Suppressor macrophage (primary cell): ENCODE results near the gene CREB5.

Source experiments
- DNase-seq, 4 experiments: peaks; one replicate each; pipeline ENCODE4 v3.0.0-alpha.2; 2020 to 2022

The CREB5 gene

DNA sequence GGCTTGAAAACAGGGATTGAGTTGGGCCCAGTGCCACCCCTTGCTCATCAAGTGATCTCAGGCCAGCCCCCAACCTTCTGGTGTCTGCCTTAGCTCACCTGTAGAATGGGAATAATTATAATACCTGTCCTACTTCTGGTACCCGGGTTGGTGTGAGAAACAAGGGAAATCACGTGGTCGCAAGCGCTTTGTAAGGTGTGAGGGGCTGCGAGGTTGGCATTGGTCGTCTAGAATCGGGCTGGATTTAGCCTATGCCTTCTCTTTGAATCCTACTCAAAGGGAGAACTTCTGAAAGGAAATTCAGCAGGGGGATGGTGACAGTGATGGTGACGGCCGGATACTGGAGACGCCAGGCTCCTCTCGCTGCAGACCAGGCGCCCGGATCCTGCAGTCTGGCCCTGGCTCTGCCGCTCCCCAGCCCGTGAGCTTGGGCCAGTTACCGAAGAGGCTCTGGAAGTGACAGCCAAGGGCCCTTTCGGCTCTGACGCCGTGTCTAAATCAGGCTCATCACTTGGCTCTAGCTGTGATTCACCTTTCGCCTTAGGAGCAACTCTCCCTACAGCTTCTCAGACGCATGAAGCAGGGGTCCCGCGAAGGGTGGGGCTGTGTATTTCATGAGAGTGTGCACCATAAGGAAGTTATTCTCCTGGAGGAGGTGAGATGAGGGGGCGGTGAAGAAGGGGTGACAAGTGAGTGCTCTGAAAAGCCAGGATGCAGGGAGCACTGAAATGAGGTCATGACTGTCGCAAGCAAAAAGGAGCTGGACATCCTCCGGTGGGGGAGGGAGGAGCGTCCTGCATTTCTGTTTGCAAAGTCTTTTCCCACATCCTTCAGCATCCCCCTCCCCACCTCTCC is 4.0 kb upstream of the CREB5 start:
- DNase-seq = peak in 3 of 4 experiments; percentile 63 to 80 (median 64)

DNA sequence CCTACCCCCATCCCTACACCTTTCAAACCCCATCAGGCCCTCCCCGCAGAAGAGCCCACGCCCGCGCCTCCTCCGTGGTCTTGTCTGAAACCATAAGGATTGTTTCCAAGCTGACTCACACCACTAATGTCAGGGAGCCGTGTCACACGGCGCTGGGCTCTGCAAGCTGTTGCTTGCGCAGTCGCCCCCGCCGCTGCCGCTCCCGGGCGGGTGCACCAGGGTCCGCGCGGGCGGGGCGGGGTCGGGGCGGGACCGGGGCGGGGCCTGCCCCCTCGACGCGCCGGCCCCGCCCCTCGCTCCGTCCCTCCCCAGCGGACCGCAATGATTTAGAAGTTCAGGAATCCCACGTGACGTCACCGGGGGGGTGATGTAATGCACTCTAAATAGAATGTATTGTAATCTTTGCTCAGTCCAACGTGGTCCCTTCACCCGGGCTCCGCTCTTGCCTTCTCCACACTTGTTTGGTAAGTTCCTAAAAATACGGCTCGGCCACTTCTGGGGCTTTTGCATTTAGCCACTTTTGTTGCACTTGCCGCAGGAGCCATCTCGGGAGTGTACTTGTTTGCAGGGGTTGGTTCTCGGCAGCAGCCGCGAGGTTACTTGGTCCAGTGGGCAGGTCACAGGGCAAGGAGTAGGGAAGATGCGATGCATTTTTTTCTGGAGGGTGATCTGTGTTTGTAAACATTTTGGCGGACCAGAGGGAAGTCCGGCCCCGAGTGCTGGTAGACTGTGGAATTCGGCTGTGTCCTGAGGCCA is 3.2 kb upstream of the CREB5 start:
- peak; percentile 96 to 99 (median 98) for DNase-seq

DNA sequence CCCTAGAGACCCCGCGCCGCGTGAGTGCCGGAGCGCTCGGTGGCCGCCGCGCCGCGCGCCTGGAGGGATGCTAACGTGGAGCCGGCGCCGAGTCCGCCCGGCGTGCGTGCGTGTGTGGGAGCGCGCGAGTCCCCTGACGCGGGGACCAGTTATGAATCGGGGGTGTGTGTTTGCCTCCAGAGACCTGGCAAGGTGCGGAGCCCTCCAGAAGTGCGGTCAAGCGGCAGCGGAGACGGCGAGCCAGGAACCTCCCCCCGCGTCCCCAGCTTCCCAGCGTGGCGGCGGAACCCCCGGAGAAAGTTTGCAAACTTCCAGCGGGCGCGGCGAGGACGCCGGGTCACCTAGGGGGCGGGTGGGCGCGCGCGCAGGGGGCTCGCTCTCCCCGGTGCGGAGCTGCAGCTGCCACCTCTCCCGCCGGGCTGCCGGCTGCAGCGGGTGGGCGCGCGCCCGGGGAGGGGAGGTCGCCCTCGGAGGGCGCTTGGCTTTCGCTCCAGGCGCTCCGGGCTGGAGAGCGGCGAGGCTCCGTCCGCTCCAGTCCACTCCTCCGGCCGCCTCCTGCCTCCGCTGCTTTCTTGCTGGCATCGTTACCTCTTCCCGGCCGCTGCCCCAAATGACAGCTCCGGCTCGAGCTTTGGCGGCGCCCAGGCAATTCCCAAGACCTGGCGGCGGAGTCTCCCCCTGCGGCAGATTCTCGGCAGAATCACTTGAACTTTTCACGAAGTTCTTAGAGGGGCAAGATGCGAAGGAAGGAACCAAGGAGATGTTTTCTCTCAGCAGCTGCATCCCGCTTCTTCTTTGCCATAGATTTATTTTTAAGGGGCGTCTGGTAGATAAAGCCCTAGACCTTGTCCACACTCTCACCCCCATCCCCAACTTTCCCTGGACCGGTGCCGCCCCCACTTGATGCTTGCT is 2.3 kb upstream of the CREB5 start:
- DNase-seq = peak; percentile 32 to 57 (median 34)

DNA sequence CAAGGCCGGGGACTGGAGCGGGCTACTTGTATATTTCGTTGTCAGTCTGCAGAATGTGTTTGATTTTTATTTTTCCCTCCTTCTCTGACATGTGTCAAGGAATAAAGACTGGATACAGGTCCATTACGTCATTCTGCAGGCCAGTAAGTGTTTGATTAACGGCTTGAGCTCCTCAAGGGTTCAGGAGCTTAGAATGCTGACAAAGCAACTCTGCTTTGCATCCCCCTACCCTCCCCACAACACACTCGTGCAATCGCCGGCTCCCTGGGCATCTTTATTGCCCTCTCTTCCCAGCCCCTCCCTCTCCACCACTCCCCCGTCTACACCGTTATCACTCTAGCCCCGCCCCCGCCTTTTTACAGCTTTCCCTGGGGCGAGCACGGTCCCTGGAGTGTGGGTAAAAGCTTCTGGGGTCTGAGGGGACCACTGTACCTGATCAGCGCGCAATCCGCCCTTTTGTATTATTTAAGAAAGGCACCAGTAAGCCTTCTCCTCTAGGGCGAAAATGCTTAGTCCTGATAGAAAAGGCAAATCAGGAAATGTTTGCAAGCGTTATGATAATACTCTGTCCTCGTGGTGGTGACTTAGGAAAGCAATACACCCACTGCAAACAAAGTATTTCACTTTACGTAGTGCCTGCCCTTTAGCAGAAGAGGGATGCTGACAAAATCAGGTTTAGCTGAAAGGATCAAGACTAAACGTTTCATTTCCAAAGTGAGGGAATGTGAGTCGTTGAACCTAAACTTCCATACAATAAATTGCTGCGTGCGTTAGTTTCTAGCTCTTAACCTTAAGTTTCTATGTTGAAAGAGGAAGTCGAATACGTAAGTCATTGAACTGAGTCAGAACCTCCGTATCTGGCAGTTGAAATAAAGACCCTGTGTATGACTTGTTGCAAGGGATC is 1.4 kb upstream of the CREB5 start:
- DNase-seq = peak; percentile 59 to 90 (median 77)

DNA sequence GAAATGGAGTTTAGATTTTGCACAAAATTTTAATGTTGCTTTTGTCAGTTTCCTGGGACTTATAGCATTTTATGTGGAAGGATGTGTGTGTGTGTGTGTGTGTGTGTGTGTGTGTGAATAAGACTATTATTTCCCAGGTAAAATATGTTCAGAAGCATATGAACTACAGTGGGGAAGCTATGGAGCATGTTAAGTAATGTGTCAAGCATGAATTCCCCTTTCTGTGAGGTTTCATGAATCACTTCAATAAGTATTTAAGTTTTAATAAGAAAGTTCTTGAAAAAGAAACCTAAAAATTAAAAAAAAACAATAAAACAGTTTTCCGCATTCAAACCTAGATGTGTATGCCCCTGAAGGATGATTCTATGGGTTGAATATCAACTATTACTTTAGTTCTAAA is 693 bp downstream of the CREB5 start:
- DNase-seq = peak in 2 of 4 experiments; percentile 31

DNA sequence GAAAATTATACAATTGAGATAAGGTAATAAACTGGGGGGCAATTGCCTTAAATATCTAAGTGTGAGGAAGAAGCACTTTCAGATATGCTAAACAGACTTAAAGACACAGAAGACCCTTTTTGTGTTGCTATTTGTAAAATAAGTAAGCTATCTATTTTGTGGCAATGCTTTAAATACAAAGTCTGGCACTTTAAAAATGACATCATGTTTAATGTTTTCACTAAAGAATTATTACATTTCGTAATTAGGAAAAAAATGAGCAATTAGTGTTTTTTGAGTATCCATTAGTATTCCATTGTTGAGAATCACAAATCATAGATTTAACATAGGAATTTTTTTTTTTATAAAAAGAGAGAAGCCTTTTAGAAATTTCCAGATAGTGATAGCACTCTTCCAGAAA is 2.1 kb downstream of the CREB5 start:
- DNase-seq = no peak

DNA sequence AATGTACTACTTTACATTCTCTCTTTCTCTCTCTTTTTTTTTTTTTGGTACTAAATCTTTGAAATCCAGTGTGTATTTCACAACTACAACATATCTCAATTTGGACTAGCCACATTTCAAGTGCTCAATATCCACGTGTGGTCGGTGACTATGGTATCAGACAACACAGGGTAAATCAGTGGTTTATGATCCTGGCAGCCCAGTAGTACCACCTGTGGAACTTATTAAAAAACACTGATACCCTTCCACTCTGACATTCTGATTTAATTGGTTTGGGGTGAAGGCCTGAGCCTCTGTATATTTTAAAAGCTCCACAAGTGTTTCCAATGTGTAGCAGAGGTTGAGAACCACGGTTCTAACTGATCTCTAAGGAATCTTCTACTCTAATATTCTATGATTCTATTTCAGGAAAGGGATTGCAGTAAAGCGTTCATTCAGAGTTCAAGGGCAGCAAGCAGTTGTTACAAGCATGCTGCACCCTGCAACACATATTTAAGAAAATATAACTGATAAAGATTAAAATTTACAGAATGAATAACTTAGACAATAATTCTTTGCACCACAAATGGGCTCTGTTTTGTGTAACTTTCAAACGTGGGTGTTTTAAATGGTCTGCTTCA is 5.1 kb downstream of the CREB5 start:
- no peak for DNase-seq

DNA sequence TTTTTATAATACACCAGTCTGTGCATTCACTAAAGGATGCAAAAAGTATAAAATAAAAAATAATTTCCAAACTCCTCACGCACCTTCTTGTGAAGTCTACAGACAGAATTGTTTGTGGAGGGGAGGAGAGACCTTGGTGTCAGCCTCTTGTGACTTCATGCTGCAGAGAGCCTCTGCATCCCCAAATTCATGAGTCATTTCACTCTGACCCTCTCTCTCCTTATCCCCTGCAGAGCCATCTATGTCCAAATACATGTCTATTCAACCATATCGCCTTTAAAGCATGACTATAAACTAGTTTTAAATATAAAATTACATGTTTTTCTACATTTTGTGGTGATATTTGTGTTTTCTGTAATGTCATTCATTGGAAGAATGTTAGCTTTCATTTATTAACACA is 6.0 kb downstream of the CREB5 start:
- peak in 1 of 4 experiments; percentile 10 for DNase-seq

DNA sequence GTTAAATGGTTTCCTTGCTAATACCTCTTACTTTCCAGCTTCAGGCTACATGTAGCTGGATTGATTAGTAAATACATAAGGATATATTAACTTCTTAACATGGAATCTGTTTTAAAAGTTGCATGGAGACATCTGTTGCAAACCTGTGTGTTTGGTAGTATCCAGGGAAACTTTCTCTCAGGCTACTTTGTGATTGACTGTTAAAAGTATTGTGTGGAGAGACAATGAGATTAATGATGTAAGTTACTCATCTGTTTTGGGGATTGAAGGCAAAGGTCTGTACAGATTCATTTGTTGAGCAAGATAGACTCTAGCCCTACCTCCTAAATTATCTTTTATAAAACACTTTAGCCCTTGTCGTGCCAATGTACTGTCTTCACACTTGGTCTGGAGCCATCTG is 6.6 kb downstream of the CREB5 start:
- no peak for DNase-seq

DNA sequence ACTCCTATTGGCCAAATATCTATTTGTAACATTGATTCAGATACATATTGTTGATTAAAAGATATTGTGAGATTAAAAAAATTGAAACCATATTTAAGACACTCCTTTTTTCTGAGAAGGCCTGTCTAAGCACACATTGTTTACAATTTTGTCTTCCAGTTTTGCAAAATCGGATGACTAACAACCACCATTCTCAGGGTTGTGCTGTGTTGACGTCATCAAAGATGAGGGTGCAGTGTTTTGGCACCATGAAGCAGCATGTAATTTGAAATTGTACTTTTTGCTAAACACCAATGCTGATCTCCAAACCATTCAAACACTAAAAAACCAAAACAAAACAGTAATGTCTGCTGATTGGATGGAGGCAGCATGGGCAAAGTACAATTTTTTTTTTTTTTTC is 7.4 kb downstream of the CREB5 start:
- DNase-seq = peak; percentile 42 to 72 (median 59)

DNA sequence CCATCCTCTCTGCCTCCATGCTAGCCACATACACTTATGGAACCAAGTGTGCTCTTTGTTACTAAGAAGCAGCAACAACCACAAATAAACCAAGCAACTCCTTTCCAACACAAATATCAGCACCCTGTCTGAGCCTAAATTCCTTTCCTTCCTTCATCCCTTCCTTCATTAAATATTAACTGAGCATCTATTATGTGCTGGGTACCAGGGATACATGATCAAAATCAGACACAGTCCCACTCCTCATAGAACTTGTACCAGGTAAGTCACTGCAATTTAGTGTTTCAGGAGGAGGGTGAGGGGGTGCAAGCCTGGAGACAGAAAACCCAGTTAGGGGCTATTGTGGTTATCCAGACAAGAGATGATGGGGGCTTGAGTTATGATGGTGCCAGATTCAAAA is 10.8 kb downstream of the CREB5 start:
- DNase-seq = no peak

DNA sequence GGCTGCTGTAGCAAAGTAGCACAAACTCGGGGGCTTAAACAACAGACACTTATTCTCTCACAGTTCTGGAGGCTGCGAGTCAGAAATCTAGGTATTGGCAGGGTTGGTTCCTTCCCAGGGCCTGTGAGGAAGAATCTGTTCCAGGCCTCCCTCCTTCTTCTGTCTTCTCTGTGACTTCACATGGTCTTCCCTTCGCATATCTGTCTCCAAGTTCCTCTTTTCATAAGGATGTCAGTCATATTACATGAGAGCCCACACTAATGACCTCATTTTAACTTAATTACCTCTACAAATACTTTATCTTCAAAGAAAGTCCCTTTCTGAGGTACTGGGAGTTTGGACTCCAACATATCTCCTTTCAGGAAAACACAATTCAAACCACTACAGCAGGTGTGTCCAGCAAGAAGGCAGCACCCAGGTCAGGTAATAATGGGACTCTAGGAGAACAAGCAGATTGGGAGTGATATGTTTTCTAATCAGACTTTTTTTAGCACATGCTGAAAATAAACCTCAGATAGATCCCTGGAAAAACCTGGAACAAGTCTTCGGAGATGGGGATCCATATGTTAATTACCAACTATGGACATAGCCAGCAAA is 11.7 kb downstream of the CREB5 start:
- peak; percentile 30 to 78 (median 59) for DNase-seq

DNA sequence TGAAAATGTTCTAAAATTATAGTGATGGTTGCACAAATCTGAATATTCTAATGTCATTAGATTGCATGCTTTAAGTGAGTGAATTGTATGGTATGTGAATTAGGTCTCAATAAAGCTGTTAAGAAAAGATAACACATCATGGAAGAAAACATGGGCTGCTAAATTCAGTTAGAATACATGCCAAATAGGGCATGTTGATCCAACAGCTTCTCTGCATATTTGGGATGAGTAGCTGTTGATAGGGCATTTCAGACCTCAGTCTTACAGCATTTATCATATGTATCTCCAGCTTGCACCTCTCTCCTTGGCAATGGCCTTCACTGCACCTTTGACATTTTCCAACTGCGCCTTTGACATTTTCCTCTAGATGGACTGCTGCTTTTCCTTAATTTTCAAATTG is 13.2 kb downstream of the CREB5 start:
- DNase-seq = no peak

DNA sequence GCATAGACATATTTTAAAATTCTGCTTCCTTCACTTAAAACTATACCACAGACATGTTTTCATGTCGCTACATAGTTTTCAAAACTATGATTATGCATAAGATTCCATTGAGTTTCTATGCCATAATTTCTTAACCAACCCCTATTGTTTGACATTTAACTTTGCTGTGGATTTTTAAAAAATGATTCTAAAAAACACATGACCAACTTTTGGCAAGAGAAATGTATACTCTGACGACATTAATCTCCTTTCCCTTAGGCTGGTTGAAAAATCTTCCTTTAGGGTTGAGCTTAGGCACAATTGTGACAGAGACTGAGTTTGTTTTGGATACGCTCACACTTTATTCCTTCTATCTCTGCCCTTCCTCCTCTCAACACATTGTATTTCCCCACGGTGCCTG is 14.9 kb downstream of the CREB5 start:
- DNase-seq = no peak

DNA sequence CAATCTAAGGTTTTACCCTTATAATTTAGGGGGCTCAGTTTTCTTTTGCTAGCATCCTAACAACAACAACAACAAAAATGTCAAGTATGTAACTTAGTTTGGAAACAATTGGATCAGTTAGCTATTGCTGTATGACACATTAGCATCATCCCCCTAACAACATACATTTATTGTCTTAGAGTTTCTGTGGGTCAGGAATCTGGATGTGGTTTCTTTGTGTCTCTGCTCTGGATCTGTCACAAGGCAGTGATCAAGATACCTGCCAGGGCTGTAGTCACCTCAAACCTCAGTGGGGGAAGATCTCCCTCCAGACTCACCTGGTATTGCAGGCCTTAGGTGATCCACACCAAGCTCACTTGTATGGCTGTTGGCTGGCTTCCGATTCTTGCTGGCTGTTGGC is 18.3 kb downstream of the CREB5 start:
- no peak for DNase-seq

DNA sequence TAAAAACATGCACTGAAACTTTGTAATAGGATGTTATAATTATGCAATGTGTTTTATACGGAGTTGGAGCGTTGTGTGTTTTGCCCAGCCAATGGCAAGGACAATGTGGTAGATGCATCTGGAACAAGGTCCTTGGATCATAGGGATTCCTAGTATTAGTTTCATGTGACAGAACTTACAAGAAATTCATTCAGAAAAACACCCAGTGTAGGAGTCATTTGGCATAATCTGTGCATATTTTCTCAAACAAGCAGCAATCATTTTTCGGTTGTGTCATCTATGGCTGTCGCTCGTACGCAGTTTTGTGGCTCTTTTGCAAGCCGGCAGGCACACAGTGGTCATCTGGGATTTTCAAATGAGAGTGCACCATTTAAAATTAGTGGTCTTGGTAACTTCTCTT is 19.8 kb downstream of the CREB5 start:
- no peak for DNase-seq

DNA sequence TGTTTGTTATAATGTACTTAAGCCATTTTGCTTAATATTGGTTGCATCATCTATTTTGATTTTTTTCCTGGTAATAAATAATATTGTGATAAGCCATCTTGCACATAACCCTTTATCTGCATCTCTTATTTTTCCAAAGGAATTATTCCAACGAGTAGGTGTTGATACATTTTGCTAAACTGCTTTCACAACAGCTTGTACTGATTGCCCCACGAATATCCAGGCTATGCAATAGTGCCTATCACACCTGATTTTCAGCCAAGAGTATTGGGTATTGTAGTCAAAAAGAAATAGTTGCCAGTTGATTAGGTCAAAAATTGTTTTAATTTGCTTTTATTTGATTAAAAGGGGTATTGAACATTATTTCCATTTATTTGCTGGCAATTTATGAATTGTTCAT is 20.7 kb downstream of the CREB5 start:
- DNase-seq = no peak

DNA sequence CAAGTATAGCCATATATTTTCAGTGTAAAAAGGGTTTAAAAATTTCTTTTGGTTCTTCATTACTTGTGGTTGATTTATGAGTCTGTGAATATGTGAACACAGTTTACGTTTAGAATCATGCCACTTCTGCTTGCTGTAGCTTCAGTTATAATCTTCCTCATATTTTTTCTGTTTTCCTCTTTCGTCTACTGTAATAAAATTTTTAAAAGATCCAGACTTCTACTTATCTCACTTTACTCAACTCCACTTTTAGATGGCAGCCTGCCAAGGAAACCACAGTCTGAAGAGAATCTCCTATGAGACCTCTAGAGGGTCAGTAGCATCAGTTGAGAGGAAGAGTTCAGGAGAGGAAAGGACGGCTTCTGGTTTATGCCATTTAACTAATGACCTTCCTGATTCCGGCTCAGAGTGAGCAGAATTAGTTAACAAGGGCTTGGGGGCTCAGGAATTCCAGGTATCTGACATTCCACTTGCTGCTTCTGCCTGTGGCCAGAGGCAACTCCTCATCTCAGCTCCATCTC is 21.4 kb downstream of the CREB5 start:
- peak; percentile 13 to 34 (median 24) for DNase-seq

DNA sequence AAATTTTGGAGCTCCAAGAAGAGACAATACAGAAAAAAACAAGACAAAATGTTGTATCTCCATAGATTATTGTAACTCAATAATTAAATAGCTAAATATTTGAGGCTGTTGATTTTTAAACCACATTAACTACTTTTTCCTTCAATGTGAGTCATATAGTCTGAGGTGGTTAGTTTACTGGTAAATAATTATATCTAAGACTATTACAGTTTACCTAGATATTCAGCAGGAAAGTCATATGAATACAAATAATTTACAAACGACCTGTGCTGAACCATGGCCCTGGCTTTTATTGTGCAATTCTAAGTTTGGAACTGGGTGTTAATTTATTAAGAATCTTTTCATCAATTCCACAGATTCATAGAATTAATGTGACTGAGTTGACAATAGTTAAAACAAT is 22.2 kb downstream of the CREB5 start:
- DNase-seq = no peak

DNA sequence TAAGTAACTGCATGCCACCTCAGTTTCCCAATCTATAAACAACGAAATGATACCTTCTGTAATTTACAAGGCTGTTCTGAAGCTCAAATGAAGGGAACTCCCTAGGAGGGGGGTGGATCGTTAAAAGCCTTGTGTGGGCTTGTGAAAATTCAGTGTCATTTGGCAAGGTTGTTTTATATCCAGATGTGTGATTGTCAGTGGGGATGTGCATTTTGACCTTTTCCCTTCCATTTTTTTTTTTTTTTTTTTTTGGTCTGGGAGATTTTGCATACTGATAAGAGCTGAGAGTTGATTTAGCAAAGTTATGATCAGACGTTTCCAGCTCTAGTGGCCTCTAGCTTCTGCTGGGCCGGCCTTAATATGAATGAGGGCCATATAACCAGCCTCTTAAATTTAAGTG is 22.8 kb downstream of the CREB5 start:
- DNase-seq = no peak
